ENCODE data around the gene CTU2. TPM values are rescaled to one million over a fixed set of nuclear protein-coding genes. Genes with fewer than 3 reads are reported as not detected.

The CTU2 gene
- total and polyA plus RNA-seq, 9 of the 15 experiments (the other 6 are each of a cell fraction or from before 2014, with no cell fraction given), result 1.3 to 105 (median 23.2) TPM

GRCh38 chr16:88716201-88716600 lies 9.9 kb downstream of the CTU2 start:
- Histone ChIP-seq H2AFZ (ENCODE audit: low read depth, low read length) (no peak overlapping the region), H3K4me3 (no peak overlapping the region), H3K27ac (ENCODE audit: extremely low read depth, low read depth, low read length) (no peak overlapping the region), H3K9ac (ENCODE audit: insufficient read depth in 1 of 2, low read depth in 2 of 2, low read length in 2 of 2) (no peak overlapping the region), H3K27me3 (ENCODE audit: control insufficient read depth in 2 of 2, insufficient read depth in 2 of 2, low read length in 2 of 2) (no peaks in the 10 kb centered on the region; a peak in 1 of 5 replicates), H3K4me2 (ENCODE audit: insufficient read depth, low read length) (no peak overlapping the region), H3K9me1 (ENCODE audit: control insufficient read depth, insufficient read depth, low read length) (peaks cover 3% of the 10 kb centered on the region), H3K79me2 (ENCODE audit: control insufficient read depth, insufficient read depth, low read length) (peaks cover 5% of the 10 kb centered on the region), H4K20me1 (replicated peaks; ENCODE audit: control insufficient read depth, insufficient read depth, low read length) (peaks cover 16% of the 10 kb centered on the region; the same call in 1 of the 2 replicates), H3K9me3 (replicated peaks; ENCODE audit: control insufficient read depth, insufficient read depth, low read depth, low read length) (0 out of 2 replicates have a peak, but pooled peaks cover 2% of the 10 kb centered on the region), H3K4me1 (replicated peaks in 1 of 2; ENCODE audit: control insufficient read depth in 2 of 2, insufficient read depth in 2 of 2, low read length in 2 of 2) (peaks cover 0 to 64% of the 10 kb centered on the region in 2 experiments; a peak in 1 of 5 replicates), H3K36me3 (ENCODE audit: control insufficient read depth, insufficient read depth, low read length) (peaks cover 95% of the 10 kb centered on the region)
- BruUV-seq (replicated peaks), result no TSS peak
- ChIA-PET CTCF (ENCODE audit: low intra/inter-chr PET ratio) (no interaction called here), POLR2A (interaction anchor here (0.5 to 3.3 kb wide), 6 partner anchors 9 to 1233 kb away, joined by 3 to 12 read pairs (median 3); no protein-coding TSS in a partner anchor)
- DNase-seq (ENCODE audit: extremely low read depth in 1 of 4, low spot score in 3 of 4) (peak in 1 of 4 experiments; percentile 13), ATAC-seq (no peak), FAIRE-seq (no peak)
- 0 out of 2 replicates have a peak, but pooled peaks have one; percentile 1 for TF ChIP-seq POLR2A (conservative IDR thresholded peaks at IDR 0.05)
- TF ChIP-seq CREB1 (IDR thresholded peaks at IDR 0.05), result no peak
- no peak for TF ChIP-seq CREB1 (CRISPR knock-in tag; IDR thresholded peaks at IDR 0.05)
- TF ChIP-seq POLR2G (IDR thresholded peaks at IDR 0.05; ENCODE audit: low read depth, low read length), result peak; percentile 69
- peak; percentile 5 for TF ChIP-seq FIP1L1 (IDR thresholded peaks at IDR 0.05; ENCODE audit: low read depth, low read length, poor library complexity, severe bottlenecking)
- TF ChIP-seq RBFOX2 (IDR thresholded peaks at IDR 0.05; ENCODE audit: low read depth, low read length), result peak; percentile 45; the same call in 1 of the 2 replicates
- in situ Hi-C loops (cut with MboI) (no loop called here), intact Hi-C loops (cut with micrococcal nuclease) (no loop called here)
- 96% methylated on average over 15 of the region's 15 CpGs for WGBS (ENCODE audit: insufficient coverage, low coverage, missing lambda C conversion rate)

- intact Hi-C loops (cut with micrococcal nuclease), result no loop called here
- peaks cover 95% of the 10 kb centered on the region for H3K36me3 ChIP-seq (ENCODE audit: control insufficient read depth, insufficient read depth, low read length)
- POLR2A ChIA-PET, result interaction anchor here (0.8 to 3.3 kb wide), 5 partner anchors 9 to 72 kb away, joined by 3 to 12 read pairs (median 5); no protein-coding TSS in a partner anchor
Observed at GRCh38 chr16:88716601-88717001, 10.3 kb downstream of the CTU2 start.

More at GRCh38 chr16:88716601-88717001, 10.3 kb downstream of the CTU2 start:
- H3K4me2 ChIP-seq (ENCODE audit: insufficient read depth, low read length), result no peak overlapping the region
- no peak overlapping the region for H3K4me3 ChIP-seq
- in situ Hi-C loops (cut with MboI), result no loop called here
- peaks cover 3% of the 10 kb centered on the region for H3K9me1 ChIP-seq (ENCODE audit: control insufficient read depth, insufficient read depth, low read length)
- H3K9me3 ChIP-seq (replicated peaks; ENCODE audit: control insufficient read depth, insufficient read depth, low read depth, low read length), result 0 out of 2 replicates have a peak, but pooled peaks cover 2% of the 10 kb centered on the region
- 95% methylated on average over 21 of the region's 21 CpGs for WGBS (ENCODE audit: insufficient coverage, low coverage, missing lambda C conversion rate)
- H3K27ac ChIP-seq (ENCODE audit: extremely low read depth, low read depth, low read length), result no peak overlapping the region
- peaks cover 0 to 66% of the 10 kb centered on the region in 2 experiments; a peak in 1 of 5 replicates for H3K4me1 ChIP-seq (replicated peaks in 1 of 2; ENCODE audit: control insufficient read depth in 2 of 2, insufficient read depth in 2 of 2, low read length in 2 of 2)
- DNase-seq (ENCODE audit: extremely low read depth in 1 of 4, low spot score in 3 of 4) (no peak), ATAC-seq (no peak), FAIRE-seq (no peak)
- peak; percentile 8 for TF ChIP-seq FIP1L1 (IDR thresholded peaks at IDR 0.05; ENCODE audit: low read depth, low read length, poor library complexity, severe bottlenecking)
- TF ChIP-seq POLR2G (IDR thresholded peaks at IDR 0.05; ENCODE audit: low read depth, low read length), result peak; percentile 68
- TF ChIP-seq SUPT5H (IDR thresholded peaks at IDR 0.05), result peak; percentile 28; the same call in 1 of the 2 replicates
- peak; percentile 34; the same call in 1 of the 2 replicates for TF ChIP-seq ZBTB33 (CRISPR knock-in tag; IDR thresholded peaks at IDR 0.05)
- TF ChIP-seq RBFOX2 (IDR thresholded peaks at IDR 0.05; ENCODE audit: low read depth, low read length), result peak; percentile 25; the same call in 1 of the 2 replicates
- TF ChIP-seq HEY1 (CRISPR knock-in tag; IDR thresholded peaks at IDR 0.05; ENCODE audit: borderline replicate concordance), result no peak
- TF ChIP-seq POLR2A (conservative IDR thresholded peaks at IDR 0.05), result 0 out of 2 replicates have a peak, but pooled peaks have one; percentile 41
- TF ChIP-seq CBX2 (IDR thresholded peaks at IDR 0.05; ENCODE audit: insufficient read depth, low read length, poor library complexity, severe bottlenecking), result no peak
- peak; percentile 90 for TF ChIP-seq RBM22 (IDR thresholded peaks at IDR 0.05; ENCODE audit: low read depth, low read length, poor library complexity, severe bottlenecking)
- H3K27me3 ChIP-seq (ENCODE audit: control insufficient read depth in 2 of 2, insufficient read depth in 2 of 2, low read length in 2 of 2), result no peaks in the 10 kb centered on the region; a peak in 1 of 5 replicates
- peaks cover 2% of the 10 kb centered on the region; the same call in 2 of the 3 replicates for H3K79me2 ChIP-seq (ENCODE audit: control insufficient read depth, insufficient read depth, low read length)
- peaks cover 12% of the 10 kb centered on the region; the same call in 1 of the 2 replicates for H4K20me1 ChIP-seq (replicated peaks; ENCODE audit: control insufficient read depth, insufficient read depth, low read length)
- no TSS peak for BruUV-seq (replicated peaks)
- no peak overlapping the region for H3K9ac ChIP-seq (ENCODE audit: insufficient read depth in 1 of 2, low read depth in 2 of 2, low read length in 2 of 2)
- no peak overlapping the region for H2AFZ ChIP-seq (ENCODE audit: low read depth, low read length)
- CTCF ChIA-PET (ENCODE audit: low intra/inter-chr PET ratio), result no interaction called here
